DND-41 (cell line): ENCODE results near the gene PELI2.

Experiments
- ATAC-seq: fragments of 200-7000 bp; cut with Tn5 transposase; 3 replicates; pipeline ENCODE4 v1.9.1; 2021; ENCODE audit warnings: low read depth; ENCODE audit not compliant: insufficient read depth
- DNase-seq: peaks from one replicate; pipeline ENCODE4 v3.0.0-alpha.2; 2020
- H2AFZ ChIP-seq: 2 replicates; pipeline ENCODE4 v1.6.0; 2012; ENCODE audit warnings: low read depth, low read length
- H3K27ac ChIP-seq: 2 replicates; pipeline ENCODE4 v1.5.1; 2012; ENCODE audit warnings: low read length, inconsistent platforms
- H3K27me3 ChIP-seq: fragments of 200-600 bp; sonication (generic); 2 replicates; pipeline ENCODE4 v1.6.0; 2012; ENCODE audit warnings: low read length, mild to moderate bottlenecking, inconsistent platforms; ENCODE audit not compliant: insufficient read depth, poor library complexity
- H3K36me3 ChIP-seq: 2 replicates; pipeline ENCODE4 v1.5.1; 2012; ENCODE audit warnings: low read length, inconsistent platforms; ENCODE audit not compliant: insufficient read depth
- H3K4me1 ChIP-seq: 2 replicates; pipeline ENCODE4 v1.5.1; 2012; ENCODE audit warnings: mild to moderate bottlenecking, low read length; ENCODE audit not compliant: insufficient read depth
- H3K4me2 ChIP-seq: 2 replicates; pipeline ENCODE4 v1.6.0; 2012; ENCODE audit warnings: mild to moderate bottlenecking, moderate library complexity, low read length, inconsistent platforms; ENCODE audit not compliant: insufficient read depth
- H3K4me3 ChIP-seq, 2 experiments: fragments of 200-600 bp in 1 of 2; shearing (Covaris generic) in 1 of 2; 2 replicates each; pipeline ENCODE4 v1.5.1; 2012 to 2016; ENCODE audit warnings: inconsistent platforms in 2 of 2, low read length in 2 of 2, mild to moderate bottlenecking in 2 of 2, low read depth in 1 of 2, moderate library complexity in 1 of 2
- H3K79me2 ChIP-seq: 2 replicates; pipeline ENCODE4 v1.6.0; 2012; ENCODE audit warnings: low read length, inconsistent platforms; ENCODE audit not compliant: insufficient read depth
- H3K9ac ChIP-seq: 2 replicates; pipeline ENCODE4 v1.6.0; 2012; ENCODE audit warnings: low read depth, mild to moderate bottlenecking, inconsistent platforms, low read length, moderate library complexity
- H3K9me3 ChIP-seq: 2 replicates; pipeline ENCODE4 v1.5.1; 2012; ENCODE audit warnings: low read length, moderate library complexity, mild to moderate bottlenecking, inconsistent platforms; ENCODE audit not compliant: insufficient read depth, severe bottlenecking
- H4K20me1 ChIP-seq: 2 replicates; pipeline ENCODE4 v1.6.0; 2012; ENCODE audit warnings: low read length; ENCODE audit not compliant: insufficient read depth
- EZH2 ChIP-seq: IDR thresholded peaks from 3 replicates; pipeline ENCODE4 v1.6.1; 2012; ENCODE audit warnings: borderline replicate concordance, low read depth, mild to moderate bottlenecking, moderate library complexity, low read length, inconsistent platforms; ENCODE audit not compliant: severe bottlenecking
- TF ChIP-seq, protein P1 (sequence below): IDR thresholded peaks from 2 replicates; pipeline ENCODE4 v1.5.1; 2012; ENCODE audit warnings: borderline replicate concordance, low read length, moderate library complexity, mild to moderate bottlenecking; ENCODE audit not compliant: poor library complexity, severe bottlenecking; ENCODE audit errors: extremely low read depth

The PELI2 gene

DNA sequence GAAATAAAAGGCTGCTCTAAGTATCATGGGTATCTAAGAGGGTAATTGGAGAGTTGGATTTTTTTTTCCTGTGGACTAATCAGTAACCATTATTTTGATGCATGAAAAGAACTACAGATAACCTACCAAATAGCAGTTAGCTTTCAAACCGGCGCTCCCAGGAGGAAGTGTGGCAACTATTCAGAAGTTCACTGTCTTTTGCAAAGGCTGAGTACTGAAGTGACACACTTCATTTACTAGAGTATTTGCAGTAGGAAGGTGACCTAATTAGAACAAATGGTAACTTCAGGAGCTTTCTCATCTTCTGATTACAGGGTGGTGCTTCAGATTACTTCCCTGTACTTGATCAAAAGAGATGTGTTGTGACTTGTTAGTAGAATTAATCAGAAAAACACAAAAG is 87.7 kb downstream of the PELI2 start:
- H3K27ac ChIP-seq: peak overlapping the region; percentile 44
- DNase-seq (no peak), ATAC-seq (no peak)
- no peak overlapping the region for H3K4me2 ChIP-seq
- no peak overlapping the region for H3K9ac ChIP-seq
- H2AFZ ChIP-seq: no peak overlapping the region
- H3K36me3 ChIP-seq: peaks cover 5% of the 10 kb centered on the region; the same call in 1 of the 2 replicates
- no peak overlapping the region for H3K4me3 ChIP-seq
- TF ChIP-seq EZH2: no peak
- TF ChIP-seq, protein P1, sequence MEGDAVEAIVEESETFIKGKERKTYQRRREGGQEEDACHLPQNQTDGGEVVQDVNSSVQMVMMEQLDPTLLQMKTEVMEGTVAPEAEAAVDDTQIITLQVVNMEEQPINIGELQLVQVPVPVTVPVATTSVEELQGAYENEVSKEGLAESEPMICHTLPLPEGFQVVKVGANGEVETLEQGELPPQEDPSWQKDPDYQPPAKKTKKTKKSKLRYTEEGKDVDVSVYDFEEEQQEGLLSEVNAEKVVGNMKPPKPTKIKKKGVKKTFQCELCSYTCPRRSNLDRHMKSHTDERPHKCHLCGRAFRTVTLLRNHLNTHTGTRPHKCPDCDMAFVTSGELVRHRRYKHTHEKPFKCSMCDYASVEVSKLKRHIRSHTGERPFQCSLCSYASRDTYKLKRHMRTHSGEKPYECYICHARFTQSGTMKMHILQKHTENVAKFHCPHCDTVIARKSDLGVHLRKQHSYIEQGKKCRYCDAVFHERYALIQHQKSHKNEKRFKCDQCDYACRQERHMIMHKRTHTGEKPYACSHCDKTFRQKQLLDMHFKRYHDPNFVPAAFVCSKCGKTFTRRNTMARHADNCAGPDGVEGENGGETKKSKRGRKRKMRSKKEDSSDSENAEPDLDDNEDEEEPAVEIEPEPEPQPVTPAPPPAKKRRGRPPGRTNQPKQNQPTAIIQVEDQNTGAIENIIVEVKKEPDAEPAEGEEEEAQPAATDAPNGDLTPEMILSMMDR: no peak
- H3K27me3 ChIP-seq: no peaks in the 10 kb centered on the region
- H3K4me1 ChIP-seq: peaks cover 79% of the 10 kb centered on the region
- no peaks in the 10 kb centered on the region for H3K9me3 ChIP-seq
- peaks cover 23% of the 10 kb centered on the region for H4K20me1 ChIP-seq
- peaks cover 100% of the 10 kb centered on the region for H3K79me2 ChIP-seq

DNA sequence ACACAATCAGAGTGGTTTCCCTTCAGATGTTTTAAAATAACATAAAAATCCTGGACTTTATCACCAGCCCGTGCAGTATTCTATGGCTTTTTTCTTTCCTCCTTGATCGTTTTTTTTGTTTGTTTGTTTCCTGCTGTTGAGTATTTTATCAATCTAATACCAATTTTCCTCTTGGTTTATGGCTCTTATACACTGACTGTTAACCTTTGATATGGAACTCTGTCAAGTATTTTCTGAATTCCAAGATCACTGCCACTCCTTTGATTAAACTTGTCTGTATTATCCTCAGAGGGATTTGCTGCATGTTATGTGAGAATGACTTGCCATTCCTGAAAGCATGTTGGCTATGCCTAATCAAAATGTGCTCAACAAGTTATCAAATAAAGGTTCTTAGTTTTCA is 88.4 kb downstream of the PELI2 start:
- TF ChIP-seq, protein P1: no peak
- TF ChIP-seq EZH2: no peak
- H3K36me3 ChIP-seq: peaks cover 5% of the 10 kb centered on the region; the same call in 1 of the 2 replicates
- H3K27ac ChIP-seq: no peak overlapping the region
- ATAC-seq: no peak
- DNase-seq: no peak
- no peak overlapping the region for H3K4me3 ChIP-seq
- no peak overlapping the region for H3K9ac ChIP-seq
- peaks cover 86% of the 10 kb centered on the region for H3K4me1 ChIP-seq
- H3K4me2 ChIP-seq: no peak overlapping the region
- no peak overlapping the region for H2AFZ ChIP-seq
- H3K9me3 ChIP-seq: no peaks in the 10 kb centered on the region
- peaks cover 28% of the 10 kb centered on the region for H4K20me1 ChIP-seq
- peaks cover 100% of the 10 kb centered on the region for H3K79me2 ChIP-seq
- H3K27me3 ChIP-seq: no peaks in the 10 kb centered on the region

DNA sequence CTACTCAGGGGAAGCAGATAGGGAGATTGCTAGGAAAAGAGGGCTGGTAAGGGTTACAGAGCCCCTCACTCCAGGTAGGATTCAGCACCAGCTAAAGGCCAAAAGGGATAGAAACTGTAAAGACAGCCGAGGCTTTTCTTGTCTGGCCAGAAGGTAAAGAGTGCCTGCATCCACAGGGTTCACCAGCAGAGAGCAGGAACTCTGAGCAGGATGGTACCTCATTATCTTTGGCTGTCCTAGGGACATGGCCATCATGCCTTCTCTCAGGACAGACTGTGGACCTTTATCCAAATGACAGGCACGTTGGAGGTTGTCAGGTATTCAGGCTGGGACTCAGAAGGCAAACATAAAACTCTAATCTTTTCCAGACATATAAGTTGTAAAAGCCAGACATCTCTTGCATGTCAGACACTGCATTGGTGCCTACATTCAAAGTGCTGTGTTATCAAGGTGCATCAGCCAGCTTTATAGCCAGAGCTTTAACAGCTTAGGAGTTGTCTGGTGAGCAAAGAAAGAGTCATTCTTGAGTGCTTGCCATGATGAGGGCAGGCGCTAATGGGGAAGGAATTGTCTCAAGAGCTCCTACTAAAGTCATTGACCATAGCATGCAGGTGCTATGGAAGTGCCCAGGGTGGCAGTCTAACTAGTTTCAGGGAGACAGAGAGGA is 89.5 kb downstream of the PELI2 start:
- no peak for ATAC-seq
- Histone ChIP-seq H3K27me3 (no peaks in the 10 kb centered on the region), H2AFZ (no peak overlapping the region), H3K4me3 (no peak overlapping the region), H3K4me1 (peaks cover 88% of the 10 kb centered on the region), H3K36me3 (peaks cover 5% of the 10 kb centered on the region; the same call in 1 of the 2 replicates), H3K9me3 (no peaks in the 10 kb centered on the region), H3K27ac (peak overlapping the region; percentile 11), H4K20me1 (peaks cover 38% of the 10 kb centered on the region), H3K79me2 (peaks cover 100% of the 10 kb centered on the region), H3K4me2 (no peak overlapping the region), H3K9ac (no peak overlapping the region)
- TF ChIP-seq EZH2: no peak
- TF ChIP-seq, protein P1: no peak
- DNase-seq: no peak

DNA sequence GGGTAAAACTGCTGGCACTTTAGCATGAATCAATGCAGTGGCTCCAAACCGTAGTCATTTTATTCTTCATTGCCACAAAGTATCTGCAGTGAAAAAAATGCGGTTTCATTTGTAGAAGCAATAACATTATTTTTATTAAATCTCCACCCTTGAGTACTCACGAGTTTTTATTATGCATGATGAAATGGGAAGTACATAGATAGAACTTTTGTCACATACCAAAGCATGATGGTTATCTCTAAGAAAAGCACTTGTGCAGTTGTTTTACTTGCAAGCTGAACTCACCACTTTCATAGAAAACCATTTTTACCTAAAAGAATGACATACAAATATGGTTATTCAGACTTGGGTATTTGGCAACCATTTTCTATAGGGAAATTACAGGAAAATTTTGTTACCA is 90.3 kb downstream of the PELI2 start:
- DNase-seq: no peak
- no peak overlapping the region for H2AFZ ChIP-seq
- peak overlapping the region; percentile 11 for H3K27ac ChIP-seq
- peaks cover 91% of the 10 kb centered on the region for H3K4me1 ChIP-seq
- peaks cover 42% of the 10 kb centered on the region for H4K20me1 ChIP-seq
- TF ChIP-seq, protein P1: no peak
- TF ChIP-seq EZH2: no peak
- peaks cover 100% of the 10 kb centered on the region for H3K79me2 ChIP-seq
- no peak overlapping the region for H3K4me2 ChIP-seq
- H3K9ac ChIP-seq: no peak overlapping the region
- ATAC-seq: no peak
- no peaks in the 10 kb centered on the region for H3K27me3 ChIP-seq
- H3K36me3 ChIP-seq: peaks cover 5% of the 10 kb centered on the region; the same call in 1 of the 2 replicates
- no peak overlapping the region for H3K4me3 ChIP-seq
- no peaks in the 10 kb centered on the region for H3K9me3 ChIP-seq
